Measurements from ENCODE around the gene CCDC57.

The CCDC57 gene

GRCh38 chr17:82234211-82235055 is 21.8 kb upstream of the CCDC57 start:
- no peak for DNase-seq

- no peak for DNase-seq
Measured at GRCh38 chr17:82232876-82233785, 20.5 kb upstream of the CCDC57 start.

- no peak for DNase-seq
Measured at GRCh38 chr17:82232322-82232820, 19.7 kb upstream of the CCDC57 start.

GRCh38 chr17:82231562-82232321 is 19.1 kb upstream of the CCDC57 start:
- no peak for DNase-seq

GRCh38 chr17:82231312-82231561 is 18.6 kb upstream of the CCDC57 start:
- DNase-seq: no peak

- no peak for DNase-seq
Measured at GRCh38 chr17:82230609-82231311, 18.1 kb upstream of the CCDC57 start.

- DNase-seq: no peak
Measured at GRCh38 chr17:82229698-82230608, 17.3 kb upstream of the CCDC57 start.

- no peak for DNase-seq
Measured at GRCh38 chr17:82228842-82229697, 16.4 kb upstream of the CCDC57 start, which contains the start of gene SLC16A3. Gene SLC16A3, plus strand, starts transcription at chr17:82229042. Its CDS starts 6,967 bp downstream, at chr17:82236009.

- DNase-seq: no peak
Measured at GRCh38 chr17:82228278-82228841, 15.7 kb upstream of the CCDC57 start.

- DNase-seq: no peak
Measured at GRCh38 chr17:82227629-82228277, 15.1 kb upstream of the CCDC57 start.

- no peak for DNase-seq
Measured at GRCh38 chr17:82226809-82227628, 14.4 kb upstream of the CCDC57 start.

- no peak for DNase-seq
Measured at GRCh38 chr17:82226146-82226808, 13.6 kb upstream of the CCDC57 start.

GRCh38 chr17:82225368-82226029 is 12.9 kb upstream of the CCDC57 start:
- no peak for DNase-seq

GRCh38 chr17:82224666-82225065 is 12.0 kb upstream of the CCDC57 start:
- DNase-seq: no peak

GRCh38 chr17:82223517-82223916 is 10.9 kb upstream of the CCDC57 start:
- DNase-seq: no peak

GRCh38 chr17:82222816-82223215 is 10.2 kb upstream of the CCDC57 start:
- DNase-seq: no peak

GRCh38 chr17:82221341-82221902 is 8.8 kb upstream of the CCDC57 start:
- DNase-seq: no peak
